GM23338 (cell line): ENCODE measurements around the gene PTPRJ. TPM values are rescaled to one million over a fixed set of nuclear protein-coding genes. Genes with fewer than 3 reads are reported as not detected.

Source experiments
- ATAC-seq: fragments of 200-7000 bp; cut with Tn5 transposase; 3 replicates; pipeline ENCODE4 v1.9.1; 2020
- DNase-seq: peaks from one replicate; pipeline ENCODE4 v3.0.0-alpha.2; 2015; ENCODE audit warnings: low spot score
- H2AFZ ChIP-seq: fragments of 200-600 bp; sonication (generic); 2 replicates; pipeline ENCODE4 v1.8.0; 2016; ENCODE audit warnings: antibody characterized with exemption, mild to moderate bottlenecking, moderate library complexity
- H3F3A ChIP-seq: fragments of 200-600 bp; sonication (generic); replicated peaks from 2 replicates; pipeline ENCODE4 v1.8.0; 2017; ENCODE audit warnings: antibody characterized with exemption, mixed run types, low read depth
- H3K27ac ChIP-seq: fragments of 200-600 bp; sonication (generic); 2 replicates; pipeline ENCODE4 v1.6.1; 2016; ENCODE audit warnings: low read depth
- H3K27me3 ChIP-seq: fragments of 200-600 bp; sonication (generic); 2 replicates; pipeline ENCODE4 v1.8.0; 2016; ENCODE audit warnings: mild to moderate bottlenecking, mixed run types, moderate library complexity; ENCODE audit not compliant: insufficient read depth
- H3K36me3 ChIP-seq: fragments of 200-600 bp; sonication (generic); 2 replicates; pipeline ENCODE4 v1.8.0; 2016; ENCODE audit warnings: mild to moderate bottlenecking; ENCODE audit not compliant: insufficient read depth
- H3K4me1 ChIP-seq: fragments of 200-600 bp; sonication (generic); 2 replicates; pipeline ENCODE4 v1.8.0; 2016; ENCODE audit warnings: mild to moderate bottlenecking, moderate library complexity; ENCODE audit not compliant: insufficient read depth
- H3K4me2 ChIP-seq: fragments of 200-600 bp; sonication (generic); 2 replicates; pipeline ENCODE4 v1.7.1; 2017; ENCODE audit warnings: mixed run types
- H3K4me3 ChIP-seq: fragments of 200-600 bp; sonication (generic); 2 replicates; pipeline ENCODE4 v1.6.1; 2016; ENCODE audit warnings: mixed run types
- H3K79me2 ChIP-seq: fragments of 200-600 bp; sonication (generic); replicated peaks from 2 replicates; pipeline ENCODE4 v1.8.0; 2017; ENCODE audit warnings: mild to moderate bottlenecking; ENCODE audit not compliant: insufficient read depth
- H3K9me2 ChIP-seq: fragments of 200-600 bp; sonication (generic); 2 replicates; pipeline ENCODE4 v1.8.0; 2017; ENCODE audit not compliant: insufficient read depth
- H4K20me1 ChIP-seq: fragments of 200-600 bp; sonication (generic); replicated peaks from 2 replicates; pipeline ENCODE4 v1.8.0; 2017; ENCODE audit warnings: mild to moderate bottlenecking; ENCODE audit not compliant: insufficient read depth
- H3K27ac Mint-ChIP-seq: 2 replicates; pipeline ENCODE4 v1.8.0; 2020; ENCODE audit warnings: inconsistent platforms, mild to moderate bottlenecking, moderate library complexity, mixed read lengths
- H3K27me3 Mint-ChIP-seq: 3 replicates; pipeline ENCODE4 v1.8.0; 2022; ENCODE audit warnings: low read depth, mild to moderate bottlenecking, moderate library complexity, mixed read lengths, inconsistent platforms; ENCODE audit not compliant: insufficient read depth, poor library complexity
- H3K36me3 Mint-ChIP-seq: 3 replicates; pipeline ENCODE4 v1.8.0; 2021; ENCODE audit warnings: low read depth, mild to moderate bottlenecking, inconsistent platforms, moderate library complexity, mixed read lengths
- H3K4me1 Mint-ChIP-seq: 3 replicates; pipeline ENCODE4 v1.8.0; 2020; ENCODE audit warnings: mild to moderate bottlenecking, inconsistent platforms, mixed read lengths
- H3K4me3 Mint-ChIP-seq: 3 replicates; pipeline ENCODE4 v1.8.0; 2021; ENCODE audit warnings: moderate library complexity, mild to moderate bottlenecking, inconsistent platforms, mixed read lengths
- H3K9me3 Mint-ChIP-seq: 3 replicates; pipeline ENCODE4 v1.8.0; 2020; ENCODE audit warnings: moderate library complexity, mild to moderate bottlenecking, inconsistent platforms, mixed read lengths
- CREB1 ChIP-seq: fragments of 250-450 bp; sonication (Bioruptor Pico); IDR thresholded peaks from 2 replicates; pipeline ENCODE4 v1.5.0; 2020; ENCODE audit warnings: low read depth, mild to moderate bottlenecking, moderate library complexity
- EZH2phosphoT487 ChIP-seq: fragments of 200-600 bp; sonication (generic); IDR thresholded peaks from one replicate; pipeline ENCODE4 v1.8.1; 2018; ENCODE audit warnings: antibody characterized with exemption; ENCODE audit not compliant: unreplicated experiment
- JUNB ChIP-seq: IDR thresholded peaks from one replicate; pipeline ENCODE4 v1.6.1; 2016; ENCODE audit warnings: antibody characterized with exemption; ENCODE audit not compliant: unreplicated experiment
- NANOG ChIP-seq: IDR thresholded peaks from 2 replicates; pipeline ENCODE4 v1.6.1; 2016; ENCODE audit warnings: antibody characterized with exemption, borderline replicate concordance
- POLR2AphosphoS5 ChIP-seq: IDR thresholded peaks from 2 replicates; pipeline ENCODE4 v1.6.1; 2016; ENCODE audit warnings: antibody characterized with exemption, low read depth
- ZNF114 ChIP-seq: fragments of 250-450 bp; sonication (Bioruptor Pico); IDR thresholded peaks from 2 replicates; pipeline ENCODE4 v1.5.0; 2020; ENCODE audit warnings: mild to moderate bottlenecking, moderate library complexity
- ZNF331 ChIP-seq: fragments of 250-450 bp; sonication (Bioruptor Pico); IDR thresholded peaks from 2 replicates; pipeline ENCODE4 v1.5.0; 2020; ENCODE audit warnings: low read depth, mild to moderate bottlenecking, moderate library complexity
- polyA plus RNA-seq: library from polyadenylated mRNA; unstranded; fragments of >200 nt; fragmentation: Nextera tagmentation; extraction: Ambion mirVana; gene quantifications from 2 replicates; pipeline ENCODE4 v1.2.1, GENCODE V29; 2016
- total RNA-seq: library from RNA; depleted of rRNA; stranded (reverse); fragments of >200 nt; shearing (Covaris generic); gene quantifications from 2 replicates; pipeline ENCODE4 v1.2.3, GENCODE V29; 2014
- TF ChIP-seq, protein P1 (sequence below): fragments of 250-450 bp; sonication (Bioruptor Pico); IDR thresholded peaks from 2 replicates; pipeline ENCODE4 v1.5.0; 2020; ENCODE audit warnings: mild to moderate bottlenecking, moderate library complexity
- TF ChIP-seq, protein P2 (sequence below), 2 experiments: fragments of 200-600 bp in 1 of 2; sonication (generic) in 1 of 2; conservative IDR thresholded peaks; 2 replicates each; pipeline versions ENCODE4 v1.5.1 to v1.6.1; 2016 to 2017; ENCODE audit warnings: antibody characterized with exemption in 2 of 2, low read depth in 2 of 2, mild to moderate bottlenecking in 2 of 2, moderate library complexity in 1 of 2

PTPRJ gene
- total and polyA plus RNA-seq, 2 experiments from 2014 or later = 4.2 to 16.0 TPM

DNA sequence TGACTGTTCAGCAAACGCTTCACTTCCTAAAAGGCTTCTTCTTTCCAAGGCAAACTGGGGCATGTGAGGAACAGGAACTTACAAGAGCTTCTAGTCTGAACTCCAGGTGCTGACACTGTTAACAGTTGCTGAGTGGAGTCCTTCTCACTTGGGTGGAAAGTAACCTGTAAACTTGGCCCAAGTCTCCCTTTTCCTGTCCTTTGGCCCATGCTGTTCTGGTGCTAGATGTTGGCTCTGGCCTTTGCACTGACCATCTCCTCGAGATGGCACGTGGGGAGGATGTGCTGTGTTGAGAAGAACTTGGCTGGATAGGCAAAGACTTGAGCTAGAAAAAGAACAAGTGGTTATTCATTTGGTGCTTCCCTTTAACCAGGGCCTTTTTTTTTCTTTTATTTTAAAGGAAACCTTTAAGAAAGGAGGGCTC lies 53.6 kb downstream of the PTPRJ start (continued):
- TF ChIP-seq, protein P1, sequence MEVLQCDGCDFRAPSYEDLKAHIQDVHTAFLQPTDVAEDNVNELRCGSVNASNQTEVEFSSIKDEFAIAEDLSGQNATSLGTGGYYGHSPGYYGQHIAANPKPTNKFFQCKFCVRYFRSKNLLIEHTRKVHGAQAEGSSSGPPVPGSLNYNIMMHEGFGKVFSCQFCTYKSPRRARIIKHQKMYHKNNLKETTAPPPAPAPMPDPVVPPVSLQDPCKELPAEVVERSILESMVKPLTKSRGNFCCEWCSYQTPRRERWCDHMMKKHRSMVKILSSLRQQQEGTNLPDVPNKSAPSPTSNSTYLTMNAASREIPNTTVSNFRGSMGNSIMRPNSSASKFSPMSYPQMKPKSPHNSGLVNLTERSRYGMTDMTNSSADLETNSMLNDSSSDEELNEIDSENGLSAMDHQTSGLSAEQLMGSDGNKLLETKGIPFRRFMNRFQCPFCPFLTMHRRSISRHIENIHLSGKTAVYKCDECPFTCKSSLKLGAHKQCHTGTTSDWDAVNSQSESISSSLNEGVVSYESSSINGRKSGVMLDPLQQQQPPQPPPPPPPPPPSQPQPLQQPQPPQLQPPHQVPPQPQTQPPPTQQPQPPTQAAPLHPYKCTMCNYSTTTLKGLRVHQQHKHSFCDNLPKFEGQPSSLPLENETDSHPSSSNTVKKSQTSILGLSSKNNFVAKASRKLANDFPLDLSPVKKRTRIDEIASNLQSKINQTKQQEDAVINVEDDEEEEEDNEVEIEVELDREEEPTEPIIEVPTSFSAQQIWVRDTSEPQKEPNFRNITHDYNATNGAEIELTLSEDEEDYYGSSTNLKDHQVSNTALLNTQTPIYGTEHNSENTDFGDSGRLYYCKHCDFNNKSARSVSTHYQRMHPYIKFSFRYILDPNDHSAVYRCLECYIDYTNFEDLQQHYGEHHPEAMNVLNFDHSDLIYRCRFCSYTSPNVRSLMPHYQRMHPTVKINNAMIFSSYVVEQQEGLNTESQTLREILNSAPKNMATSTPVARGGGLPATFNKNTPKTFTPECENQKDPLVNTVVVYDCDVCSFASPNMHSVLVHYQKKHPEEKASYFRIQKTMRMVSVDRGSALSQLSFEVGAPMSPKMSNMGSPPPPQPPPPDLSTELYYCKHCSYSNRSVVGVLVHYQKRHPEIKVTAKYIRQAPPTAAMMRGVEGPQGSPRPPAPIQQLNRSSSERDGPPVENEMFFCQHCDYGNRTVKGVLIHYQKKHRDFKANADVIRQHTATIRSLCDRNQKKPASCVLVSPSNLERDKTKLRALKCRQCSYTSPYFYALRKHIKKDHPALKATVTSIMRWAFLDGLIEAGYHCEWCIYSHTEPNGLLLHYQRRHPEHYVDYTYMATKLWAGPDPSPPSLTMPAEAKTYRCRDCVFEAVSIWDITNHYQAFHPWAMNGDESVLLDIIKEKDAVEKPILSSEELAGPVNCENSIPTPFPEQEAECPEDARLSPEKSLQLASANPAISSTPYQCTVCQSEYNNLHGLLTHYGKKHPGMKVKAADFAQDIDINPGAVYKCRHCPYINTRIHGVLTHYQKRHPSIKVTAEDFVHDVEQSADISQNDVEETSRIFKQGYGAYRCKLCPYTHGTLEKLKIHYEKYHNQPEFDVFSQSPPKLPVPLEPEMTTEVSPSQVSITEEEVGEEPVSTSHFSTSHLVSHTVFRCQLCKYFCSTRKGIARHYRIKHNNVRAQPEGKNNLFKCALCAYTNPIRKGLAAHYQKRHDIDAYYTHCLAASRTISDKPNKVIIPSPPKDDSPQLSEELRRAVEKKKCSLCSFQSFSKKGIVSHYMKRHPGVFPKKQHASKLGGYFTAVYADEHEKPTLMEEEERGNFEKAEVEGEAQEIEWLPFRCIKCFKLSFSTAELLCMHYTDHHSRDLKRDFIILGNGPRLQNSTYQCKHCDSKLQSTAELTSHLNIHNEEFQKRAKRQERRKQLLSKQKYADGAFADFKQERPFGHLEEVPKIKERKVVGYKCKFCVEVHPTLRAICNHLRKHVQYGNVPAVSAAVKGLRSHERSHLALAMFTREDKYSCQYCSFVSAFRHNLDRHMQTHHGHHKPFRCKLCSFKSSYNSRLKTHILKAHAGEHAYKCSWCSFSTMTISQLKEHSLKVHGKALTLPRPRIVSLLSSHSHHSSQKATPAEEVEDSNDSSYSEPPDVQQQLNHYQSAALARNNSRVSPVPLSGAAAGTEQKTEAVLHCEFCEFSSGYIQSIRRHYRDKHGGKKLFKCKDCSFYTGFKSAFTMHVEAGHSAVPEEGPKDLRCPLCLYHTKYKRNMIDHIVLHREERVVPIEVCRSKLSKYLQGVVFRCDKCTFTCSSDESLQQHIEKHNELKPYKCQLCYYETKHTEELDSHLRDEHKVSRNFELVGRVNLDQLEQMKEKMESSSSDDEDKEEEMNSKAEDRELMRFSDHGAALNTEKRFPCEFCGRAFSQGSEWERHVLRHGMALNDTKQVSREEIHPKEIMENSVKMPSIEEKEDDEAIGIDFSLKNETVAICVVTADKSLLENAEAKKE (CRISPR knock-in tag) = no peak
- TF ChIP-seq NANOG (no peak), ZNF114 (CRISPR knock-in tag) (no peak), ZNF331 (CRISPR knock-in tag) (no peak), CREB1 (CRISPR knock-in tag) (no peak), EZH2phosphoT487 (no peak)

DNA sequence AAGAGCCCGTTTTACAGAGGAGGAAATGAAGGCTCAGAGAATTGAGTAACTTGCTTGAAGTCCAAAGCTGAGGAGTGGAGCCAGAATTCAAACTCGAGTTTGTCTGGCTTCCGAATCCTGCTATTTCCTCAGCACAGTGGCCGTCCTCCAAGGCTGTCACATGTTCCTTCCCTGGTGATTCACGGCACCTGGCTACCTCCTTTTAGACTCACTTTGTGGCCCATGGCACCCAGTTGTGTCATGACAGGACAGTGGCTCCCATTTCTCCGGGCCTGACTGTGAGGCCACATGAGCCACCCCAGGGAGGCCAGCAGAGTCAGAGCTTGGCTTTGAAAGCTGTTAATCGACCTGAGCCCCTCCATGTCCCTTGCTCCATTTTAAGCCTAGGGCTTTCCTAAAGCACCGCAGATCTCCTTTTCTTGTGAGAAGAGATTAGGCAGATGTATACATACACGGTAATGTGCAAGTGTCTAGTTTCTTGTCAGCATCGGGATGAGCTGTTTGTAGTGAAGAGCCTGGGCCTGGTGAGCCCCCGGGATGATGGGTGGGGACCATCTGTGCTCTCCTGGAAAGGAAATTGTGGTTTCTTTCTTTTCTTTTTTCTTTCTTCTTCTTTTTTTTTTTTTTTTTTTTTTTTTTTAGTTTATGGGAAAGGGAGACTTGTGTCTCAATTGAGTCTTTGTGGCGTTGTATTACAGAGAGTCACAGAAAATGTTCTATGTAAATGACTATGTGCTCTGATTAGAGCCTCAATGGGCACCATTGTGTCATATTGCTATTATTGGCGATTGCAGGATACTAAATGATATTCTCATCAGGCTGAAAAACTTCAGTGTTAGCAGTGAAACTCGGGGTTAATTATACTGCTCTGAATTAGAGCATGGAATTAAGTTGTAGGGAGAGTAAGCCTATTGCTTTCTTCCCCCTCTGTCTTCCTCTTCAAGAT lies 54.8 kb downstream of the PTPRJ start:
- H3K27ac ChIP-seq = no peak overlapping the region
- DNase-seq (no peak), ATAC-seq (no peak)
- H3K4me3 ChIP-seq = no peak overlapping the region
- H4K20me1 ChIP-seq = no peaks in the 10 kb centered on the region
- H3K36me3 ChIP-seq = no peaks in the 10 kb centered on the region
- no peaks in the 10 kb centered on the region for H3F3A ChIP-seq
- no peaks in the 10 kb centered on the region for H3K27me3 ChIP-seq
- H3K9me2 ChIP-seq = no peaks in the 10 kb centered on the region
- Mint-ChIP-seq H3K36me3 (no peaks in the 10 kb centered on the region), H3K27ac (no peak overlapping the region), H3K27me3 (peaks cover 6% of the 10 kb centered on the region), H3K4me1 (peaks cover 39% of the 10 kb centered on the region), H3K9me3 (no peaks in the 10 kb centered on the region), H3K4me3 (no peak overlapping the region)
- no peak overlapping the region for H2AFZ ChIP-seq
- H3K4me1 ChIP-seq = peaks cover 21% of the 10 kb centered on the region
- H3K79me2 ChIP-seq = 0 out of 2 replicates have a peak, but pooled peaks cover 6% of the 10 kb centered on the region
- H3K4me2 ChIP-seq = no peak overlapping the region
- TF ChIP-seq, protein P2, sequence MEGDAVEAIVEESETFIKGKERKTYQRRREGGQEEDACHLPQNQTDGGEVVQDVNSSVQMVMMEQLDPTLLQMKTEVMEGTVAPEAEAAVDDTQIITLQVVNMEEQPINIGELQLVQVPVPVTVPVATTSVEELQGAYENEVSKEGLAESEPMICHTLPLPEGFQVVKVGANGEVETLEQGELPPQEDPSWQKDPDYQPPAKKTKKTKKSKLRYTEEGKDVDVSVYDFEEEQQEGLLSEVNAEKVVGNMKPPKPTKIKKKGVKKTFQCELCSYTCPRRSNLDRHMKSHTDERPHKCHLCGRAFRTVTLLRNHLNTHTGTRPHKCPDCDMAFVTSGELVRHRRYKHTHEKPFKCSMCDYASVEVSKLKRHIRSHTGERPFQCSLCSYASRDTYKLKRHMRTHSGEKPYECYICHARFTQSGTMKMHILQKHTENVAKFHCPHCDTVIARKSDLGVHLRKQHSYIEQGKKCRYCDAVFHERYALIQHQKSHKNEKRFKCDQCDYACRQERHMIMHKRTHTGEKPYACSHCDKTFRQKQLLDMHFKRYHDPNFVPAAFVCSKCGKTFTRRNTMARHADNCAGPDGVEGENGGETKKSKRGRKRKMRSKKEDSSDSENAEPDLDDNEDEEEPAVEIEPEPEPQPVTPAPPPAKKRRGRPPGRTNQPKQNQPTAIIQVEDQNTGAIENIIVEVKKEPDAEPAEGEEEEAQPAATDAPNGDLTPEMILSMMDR (conservative IDR thresholded peaks at IDR 0.05; ENCODE audit: low read depth in 2 of 2) = no peak
- no peak for TF ChIP-seq POLR2AphosphoS5
- no peak for TF ChIP-seq EZH2phosphoT487
- TF ChIP-seq NANOG = no peak
- TF ChIP-seq ZNF114 (CRISPR knock-in tag) = no peak
- no peak for TF ChIP-seq JUNB
